ENCODE results near the gene CD8B.

CD8B gene

DNA sequence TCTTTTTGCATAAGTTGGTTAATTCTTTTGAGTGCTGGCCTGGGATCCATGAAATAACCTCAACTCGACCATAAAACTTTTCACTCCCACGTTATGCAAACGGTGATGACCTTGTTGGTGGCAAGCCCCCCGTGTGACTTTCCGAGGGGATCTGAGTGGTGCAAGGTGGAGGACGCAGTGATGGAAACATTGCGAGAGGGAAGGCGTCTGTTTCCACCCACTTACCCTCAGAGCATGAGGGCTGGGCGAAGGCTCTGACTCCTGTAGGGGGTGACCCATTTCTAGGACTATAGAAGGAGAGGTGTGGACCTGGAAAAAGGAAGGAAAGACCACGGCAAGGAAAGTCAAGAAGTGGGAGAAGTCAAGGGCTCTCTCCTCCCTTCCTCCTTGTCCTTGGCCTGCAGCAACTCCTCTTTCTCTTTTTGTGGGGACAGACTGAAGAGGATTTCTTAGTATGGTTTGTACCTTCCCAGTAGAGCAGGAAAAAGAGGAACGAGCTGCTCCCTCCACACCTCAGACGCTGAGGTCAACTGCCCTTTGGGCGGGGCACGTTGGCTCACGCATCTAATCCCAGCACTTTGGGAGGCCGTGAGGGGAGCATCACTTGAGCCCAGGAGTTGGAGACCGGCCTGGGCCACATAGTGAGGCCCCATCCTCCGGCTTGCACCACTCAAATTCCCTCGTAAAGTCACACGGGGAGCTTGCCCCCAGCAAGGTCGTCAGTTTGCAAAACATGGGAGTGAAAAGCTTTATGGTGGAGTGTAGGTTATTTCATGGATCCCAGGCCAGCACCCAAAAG lies 55.4 kb downstream of the CD8B start:
- DNase-seq = no peak

- DNase-seq = no peak
Measured at GRCh38 chr2:86800856-86801567, 60.7 kb downstream of the CD8B start.

GRCh38 chr2:86794861-86795260 lies 66.8 kb downstream of the CD8B start:
- no peak for DNase-seq

- no peak for DNase-seq
Measured at GRCh38 chr2:86793752-86794151, 67.9 kb downstream of the CD8B start.

- no peak for DNase-seq
Measured at GRCh38 chr2:86791573-86791972, 70.1 kb downstream of the CD8B start.

- peak; percentile 41 for DNase-seq
Measured at GRCh38 chr2:86790676-86791572, 70.8 kb downstream of the CD8B start, which contains the start of gene CD8A. Gene CD8A, minus strand, starts transcription at chr2:86790913. Its CDS starts 88 bp downstream, at chr2:86790825.

DNA sequence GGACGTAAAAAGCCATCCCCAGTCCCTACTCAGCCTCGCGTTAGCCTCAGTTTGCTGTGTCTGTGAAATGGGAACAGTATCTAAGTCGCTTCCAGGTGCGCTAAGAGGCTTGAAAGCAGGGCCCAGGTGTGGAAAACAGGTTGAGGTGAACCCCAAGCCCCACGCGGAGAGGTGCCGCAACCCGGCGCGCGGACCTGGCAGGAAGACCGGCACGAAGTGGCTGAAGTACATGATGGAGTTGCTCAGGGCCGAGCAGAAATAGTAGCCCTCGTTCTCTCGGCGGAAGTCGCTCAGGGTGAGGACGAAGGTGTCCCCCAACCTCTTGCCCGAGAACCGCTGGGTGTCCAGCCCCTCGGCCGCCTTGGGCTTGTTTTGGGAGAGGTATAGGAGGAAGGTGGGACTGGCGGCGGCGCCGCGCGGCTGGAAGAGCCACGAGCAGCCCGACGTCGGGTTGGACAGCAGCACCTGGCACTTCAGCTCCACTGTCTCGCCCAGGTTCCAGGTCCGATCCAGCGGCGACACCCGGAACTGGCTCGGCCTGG lies 71.5 kb downstream of the CD8B start:
- peak; percentile 53 for DNase-seq

DNA sequence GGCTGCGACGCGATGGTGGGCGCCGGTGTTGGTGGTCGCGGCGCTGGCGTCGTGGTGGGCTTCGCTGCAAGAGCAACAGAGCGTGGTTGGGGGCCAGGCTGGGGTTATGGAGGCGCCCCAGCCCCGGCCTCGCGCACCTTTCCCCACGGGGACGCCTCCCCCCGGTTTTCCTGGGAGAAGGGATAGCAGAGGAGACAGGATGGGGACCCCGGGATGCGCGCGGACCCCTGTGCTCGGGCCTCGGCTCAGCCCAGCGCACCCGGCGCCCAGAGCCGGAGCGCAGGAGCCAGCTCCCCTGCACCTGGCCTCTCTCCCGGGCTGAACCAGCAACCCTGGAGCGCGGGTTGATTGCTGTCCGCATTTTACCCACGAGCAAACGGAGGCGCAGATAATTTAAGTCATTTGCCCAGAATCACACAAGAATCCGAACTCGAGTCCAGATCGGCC lies 72.0 kb downstream of the CD8B start:
- DNase-seq = no peak

- DNase-seq = peak; percentile 62
Measured at GRCh38 chr2:86788881-86789686, 72.6 kb downstream of the CD8B start.

- DNase-seq = no peak
Measured at GRCh38 chr2:86788165-86788564, 73.5 kb downstream of the CD8B start.

DNA sequence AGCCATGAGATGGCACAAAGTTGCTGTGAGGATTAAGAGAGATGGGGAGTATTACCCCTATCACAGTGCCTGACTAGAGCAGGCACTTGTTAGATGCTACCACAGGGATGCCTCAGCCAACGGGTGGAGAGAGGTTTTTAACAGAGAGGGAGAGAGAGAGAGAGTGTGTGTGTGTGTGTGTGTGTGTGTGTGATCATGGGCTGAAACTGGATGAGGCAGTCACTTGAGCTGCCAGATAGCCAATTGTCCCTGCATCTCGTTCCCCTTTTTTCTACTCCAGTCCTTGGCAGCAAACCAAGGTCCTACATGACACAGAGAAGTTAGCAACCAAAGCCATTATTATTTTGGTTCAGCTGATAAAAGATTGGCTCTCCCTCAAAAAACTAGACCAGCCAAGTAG lies 74.0 kb downstream of the CD8B start:
- peak; percentile 8 for DNase-seq

DNA sequence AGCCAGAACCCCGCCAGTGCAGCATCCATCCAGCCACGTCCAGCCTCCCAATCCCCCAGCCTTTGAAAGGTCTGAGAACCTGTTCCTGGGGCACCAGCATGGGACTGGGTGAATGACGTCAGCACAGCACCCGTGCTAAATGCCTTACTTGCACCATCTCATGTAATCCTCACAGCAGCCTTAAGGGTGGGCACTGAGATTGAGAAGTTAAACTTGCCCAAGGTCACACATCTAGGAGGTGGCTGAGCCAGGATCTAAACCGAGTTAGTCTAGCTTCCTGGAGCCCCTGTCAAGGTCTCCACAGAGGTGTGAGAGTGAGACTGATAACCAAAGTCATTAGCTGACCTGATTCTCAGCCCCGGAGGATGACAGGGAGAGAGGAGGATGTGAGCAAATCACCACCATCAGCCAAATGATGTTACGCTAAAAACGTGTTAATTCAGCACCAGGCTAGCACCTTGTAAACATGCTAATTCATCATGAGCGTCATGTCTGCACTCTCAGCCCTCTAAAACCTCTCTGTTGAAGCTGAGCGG lies 75.6 kb downstream of the CD8B start:
- no peak for DNase-seq

- DNase-seq = no peak
Measured at GRCh38 chr2:86785456-86785855, 76.2 kb downstream of the CD8B start.

- no peak for DNase-seq
Measured at GRCh38 chr2:86783615-86784339, 77.9 kb downstream of the CD8B start.

DNA sequence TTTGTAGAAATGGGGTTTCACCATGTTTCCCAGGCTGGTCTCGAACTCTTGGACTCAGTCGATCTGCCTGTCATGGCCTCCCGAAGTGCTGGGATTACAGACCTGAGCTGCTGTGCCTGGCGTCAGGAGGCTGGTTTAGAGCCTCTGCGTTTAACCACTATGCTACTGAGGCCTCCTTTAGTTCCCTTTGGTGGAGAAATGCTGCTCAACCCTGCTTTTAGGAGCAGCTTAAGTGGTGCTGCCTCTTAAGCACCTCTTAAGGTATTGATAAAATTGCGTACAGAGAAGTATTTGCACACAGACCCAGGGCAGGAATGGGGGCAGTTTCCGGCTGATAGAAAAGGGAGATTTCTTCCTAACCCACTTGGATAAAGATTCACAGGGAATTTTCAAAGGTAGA lies 78.9 kb downstream of the CD8B start:
- no peak for DNase-seq

- no peak for DNase-seq
Measured at GRCh38 chr2:86781363-86781762, 80.3 kb downstream of the CD8B start.

DNA sequence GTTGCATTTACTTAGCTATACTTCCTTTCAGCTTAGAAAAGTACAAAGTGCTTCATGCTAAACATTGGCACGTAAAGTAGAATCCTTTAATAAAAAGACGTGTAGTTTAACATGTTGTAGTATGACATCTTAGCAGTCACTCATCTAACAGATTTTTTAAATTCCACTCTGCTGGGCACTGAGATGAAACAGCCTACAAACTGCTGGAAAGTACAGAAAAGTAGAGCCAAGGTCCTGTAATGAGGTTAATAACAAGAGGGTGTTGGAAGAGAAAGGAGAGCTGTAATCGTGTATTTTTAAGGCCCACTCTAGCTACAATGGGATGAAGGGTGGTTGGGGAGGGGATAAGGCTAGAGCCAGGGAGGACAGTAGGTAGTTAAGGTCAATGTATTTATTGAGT lies 81.7 kb downstream of the CD8B start:
- no peak for DNase-seq

DNA sequence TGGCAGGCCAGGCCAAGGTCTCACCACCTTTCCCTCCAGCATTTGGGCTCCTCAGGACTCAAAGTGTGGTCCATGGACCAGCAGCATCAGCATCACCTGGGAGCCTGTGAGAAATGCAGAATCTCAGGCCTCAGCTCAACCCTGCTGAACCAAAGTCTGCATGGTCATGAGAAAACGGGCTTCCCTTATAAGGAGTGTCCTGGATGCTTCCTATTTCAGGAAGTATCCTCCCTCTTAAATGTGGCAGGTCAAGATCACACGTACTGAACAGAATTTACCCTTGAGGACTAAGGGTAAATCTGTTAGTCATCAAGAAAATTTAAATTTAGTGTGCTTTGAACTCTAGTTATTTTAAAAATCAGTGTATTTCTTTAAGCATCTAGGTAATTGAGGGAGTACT lies 82.7 kb downstream of the CD8B start:
- DNase-seq = no peak

GRCh38 chr2:86776532-86776931 lies 85.2 kb downstream of the CD8B start:
- DNase-seq = no peak

GRCh38 chr2:86775338-86775737 lies 86.3 kb downstream of the CD8B start:
- no peak for DNase-seq

DNA sequence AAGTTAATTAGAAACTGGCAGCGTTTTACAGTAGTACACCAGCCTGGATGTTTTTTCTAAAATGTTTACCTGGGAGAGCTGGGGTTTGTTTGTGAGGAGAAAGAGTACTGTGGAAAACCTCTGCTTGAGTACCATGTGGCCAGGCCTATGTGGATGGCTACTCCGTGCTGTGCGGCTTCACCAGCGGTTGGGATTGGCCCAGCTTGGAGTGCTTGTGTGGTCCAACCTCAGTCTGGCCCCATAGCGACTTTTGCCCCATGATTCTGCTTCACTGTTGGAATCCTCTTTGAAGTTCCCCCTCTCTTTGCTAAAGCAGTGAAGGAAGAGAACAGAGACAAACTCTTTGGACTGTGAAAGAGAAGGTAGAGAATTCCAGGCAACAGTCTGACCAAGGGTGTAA lies 86.8 kb downstream of the CD8B start:
- no peak for DNase-seq

All from right kidney (tissue), 1 donor.